Left ventricle myocardium inferior (tissue), 1 donor: ENCODE data around the gene TAPBP. TPM values are rescaled to one million over a fixed set of nuclear protein-coding genes. Genes with fewer than 3 reads are reported as not detected.

Experiments
- DNase-seq: peaks from one replicate; pipeline ENCODE4 v3.0.0-alpha.2; 2020
- H3K27ac ChIP-seq: fragments of 200-600 bp; replicated peaks from 2 replicates; pipeline ENCODE4 v1.8.0; 2021
- H3K27me3 ChIP-seq: fragments of 200-600 bp; 2 replicates; pipeline ENCODE4 v1.8.0; 2021; ENCODE audit warnings: low read depth
- H3K36me3 ChIP-seq: fragments of 200-600 bp; 2 replicates; pipeline ENCODE4 v1.8.0; 2021
- H3K4me1 ChIP-seq: fragments of 200-600 bp; 2 replicates; pipeline ENCODE4 v1.8.0; 2021
- H3K4me3 ChIP-seq: fragments of 200-600 bp; 2 replicates; pipeline ENCODE4 v1.8.0; 2021; ENCODE audit warnings: mild to moderate bottlenecking, moderate library complexity
- H3K9me3 ChIP-seq: fragments of 200-600 bp; replicated peaks from 2 replicates; pipeline ENCODE4 v1.8.0; 2021
- intact Hi-C: fragments of 100-400 bp; cut with micrococcal nuclease; formaldehyde crosslinking; loops from one replicate; pipeline ENCODE4 v1.11.0; 2022
- total RNA-seq: library from RNA; stranded (reverse); fragmentation: NEBNext Ultra II Directional; extraction: Animal tissue kit (Norgen Biotek cat#: 25700); gene quantifications from one replicate; pipeline ENCODE4 v1.2.1, GENCODE V29; 2021
- TF ChIP-seq, protein P1 (sequence below): fragments of 200-600 bp; IDR thresholded peaks from 2 replicates; pipeline ENCODE4 v1.8.0; 2021; ENCODE audit warnings: antibody characterized with exemption, mild to moderate bottlenecking, borderline replicate concordance
- donor health status: DM: no; HTN: yes; CAD: no; lungs with severe emphysema.

Gene TAPBP
- total RNA-seq, 1 donor from 2014 or later, result 92.3 TPM

DNA sequence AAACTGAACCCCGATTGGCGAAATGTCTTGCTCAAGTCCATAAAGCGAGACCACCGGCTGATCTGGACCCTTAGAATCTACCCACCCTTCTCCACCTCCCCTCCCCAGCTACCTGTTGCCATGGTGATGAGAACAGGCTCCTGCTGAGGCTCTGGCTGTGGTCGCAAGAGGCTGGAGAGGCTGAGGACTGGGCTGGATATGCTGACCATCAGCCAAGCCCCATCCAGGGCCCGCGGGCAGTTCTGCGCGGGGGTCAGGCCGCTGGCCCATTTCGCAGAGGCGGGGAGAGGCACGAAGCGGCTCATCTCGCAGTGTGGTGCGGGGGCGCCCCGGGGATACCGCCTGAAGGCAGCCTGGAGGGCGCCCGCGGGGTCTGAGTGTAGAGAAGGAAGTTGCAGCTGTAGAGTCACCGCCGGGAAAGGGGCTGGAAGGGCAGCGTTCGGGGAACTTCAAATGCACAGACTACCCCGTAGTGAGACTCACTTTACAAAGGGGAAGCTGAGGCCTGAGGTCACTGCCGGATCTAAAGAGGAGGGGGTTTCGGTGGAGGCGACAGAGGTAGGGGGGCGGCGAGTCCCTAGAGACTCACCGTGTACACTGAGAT lies 671 bp downstream of the TAPBP start:
- peak overlapping the region; percentile 96 for H3K27ac ChIP-seq
- TF ChIP-seq, protein P1, sequence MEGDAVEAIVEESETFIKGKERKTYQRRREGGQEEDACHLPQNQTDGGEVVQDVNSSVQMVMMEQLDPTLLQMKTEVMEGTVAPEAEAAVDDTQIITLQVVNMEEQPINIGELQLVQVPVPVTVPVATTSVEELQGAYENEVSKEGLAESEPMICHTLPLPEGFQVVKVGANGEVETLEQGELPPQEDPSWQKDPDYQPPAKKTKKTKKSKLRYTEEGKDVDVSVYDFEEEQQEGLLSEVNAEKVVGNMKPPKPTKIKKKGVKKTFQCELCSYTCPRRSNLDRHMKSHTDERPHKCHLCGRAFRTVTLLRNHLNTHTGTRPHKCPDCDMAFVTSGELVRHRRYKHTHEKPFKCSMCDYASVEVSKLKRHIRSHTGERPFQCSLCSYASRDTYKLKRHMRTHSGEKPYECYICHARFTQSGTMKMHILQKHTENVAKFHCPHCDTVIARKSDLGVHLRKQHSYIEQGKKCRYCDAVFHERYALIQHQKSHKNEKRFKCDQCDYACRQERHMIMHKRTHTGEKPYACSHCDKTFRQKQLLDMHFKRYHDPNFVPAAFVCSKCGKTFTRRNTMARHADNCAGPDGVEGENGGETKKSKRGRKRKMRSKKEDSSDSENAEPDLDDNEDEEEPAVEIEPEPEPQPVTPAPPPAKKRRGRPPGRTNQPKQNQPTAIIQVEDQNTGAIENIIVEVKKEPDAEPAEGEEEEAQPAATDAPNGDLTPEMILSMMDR, result no peak
- intact Hi-C loops, result no loop called here
- no peaks in the 10 kb centered on the region for H3K9me3 ChIP-seq
- peaks cover 75% of the 10 kb centered on the region for H3K4me1 ChIP-seq
- peaks cover 10% of the 10 kb centered on the region for H3K36me3 ChIP-seq
- H3K4me3 ChIP-seq, result peak overlapping the region; percentile 88
- no peaks in the 10 kb centered on the region for H3K27me3 ChIP-seq
- DNase-seq, result peak; percentile 62

DNA sequence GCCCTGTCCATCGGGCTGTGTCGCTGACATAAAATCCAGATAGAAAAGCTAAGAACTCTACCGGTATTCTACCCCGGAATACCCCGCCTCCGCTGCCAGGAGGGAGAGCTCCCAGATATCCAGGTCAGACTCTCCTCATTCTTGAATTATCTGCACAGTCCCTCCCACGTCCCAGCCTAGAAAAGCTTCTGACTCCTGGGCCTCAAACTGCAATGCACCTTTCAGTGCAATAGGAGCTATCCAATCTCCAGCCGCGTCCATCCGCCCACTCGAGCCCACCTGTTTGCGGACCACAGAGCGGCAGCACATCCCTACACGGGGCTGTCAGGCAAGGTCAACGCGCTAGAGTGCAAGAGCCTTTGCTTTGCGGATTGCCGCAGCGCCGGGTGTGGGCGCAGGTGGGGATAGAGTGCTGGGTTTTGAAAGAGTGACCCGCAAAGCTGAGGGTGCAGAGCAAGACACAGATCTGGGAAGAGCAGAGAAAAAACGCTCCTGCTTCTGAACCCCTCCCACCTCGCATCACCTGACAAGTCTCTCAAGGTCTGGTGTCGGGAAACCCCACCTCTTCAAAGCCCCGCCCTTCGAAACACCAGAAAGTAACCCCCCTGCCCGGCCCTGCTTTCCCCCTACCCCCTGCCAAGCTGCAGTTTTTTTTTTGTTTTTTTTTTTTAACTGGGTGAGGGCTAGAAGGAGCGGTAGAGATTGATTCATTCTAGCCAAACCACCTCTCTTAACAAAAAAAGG lies 1.3 kb downstream of the TAPBP start:
- Histone ChIP-seq H3K36me3 (peaks cover 10% of the 10 kb centered on the region), H3K27ac (peak overlapping the region; percentile 96), H3K9me3 (no peaks in the 10 kb centered on the region), H3K4me1 (peaks cover 70% of the 10 kb centered on the region), H3K27me3 (no peaks in the 10 kb centered on the region), H3K4me3 (peak overlapping the region; percentile 88)
- intact Hi-C loops, result no loop called here
- TF ChIP-seq, protein P1, result no peak
- DNase-seq, result peak; percentile 40

DNA sequence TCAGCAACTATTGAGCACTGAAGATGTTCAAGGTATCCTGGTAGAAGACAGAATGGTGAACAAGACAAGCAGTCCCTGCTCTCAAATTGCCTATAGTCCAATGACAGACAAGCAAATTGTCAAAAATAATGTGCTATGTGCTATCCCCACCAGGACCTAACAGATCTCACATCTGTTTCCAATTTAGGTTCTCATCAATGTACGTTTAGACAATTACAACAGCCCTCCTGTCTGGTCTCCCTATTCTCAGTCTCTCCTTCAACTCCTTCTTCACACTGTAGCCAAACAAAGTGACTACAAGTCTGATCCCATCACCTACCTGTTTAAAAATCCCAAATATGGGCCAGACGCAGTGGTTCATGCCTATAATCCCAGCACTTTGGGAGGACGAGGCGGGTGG lies 7.5 kb downstream of the TAPBP start:
- TF ChIP-seq, protein P1, result no peak
- Histone ChIP-seq H3K36me3 (peaks cover 47% of the 10 kb centered on the region), H3K27ac (no peak overlapping the region), H3K4me1 (peaks cover 35% of the 10 kb centered on the region), H3K4me3 (no peak overlapping the region), H3K27me3 (no peaks in the 10 kb centered on the region), H3K9me3 (no peaks in the 10 kb centered on the region)
- intact Hi-C loops, result no loop called here
- DNase-seq, result no peak

DNA sequence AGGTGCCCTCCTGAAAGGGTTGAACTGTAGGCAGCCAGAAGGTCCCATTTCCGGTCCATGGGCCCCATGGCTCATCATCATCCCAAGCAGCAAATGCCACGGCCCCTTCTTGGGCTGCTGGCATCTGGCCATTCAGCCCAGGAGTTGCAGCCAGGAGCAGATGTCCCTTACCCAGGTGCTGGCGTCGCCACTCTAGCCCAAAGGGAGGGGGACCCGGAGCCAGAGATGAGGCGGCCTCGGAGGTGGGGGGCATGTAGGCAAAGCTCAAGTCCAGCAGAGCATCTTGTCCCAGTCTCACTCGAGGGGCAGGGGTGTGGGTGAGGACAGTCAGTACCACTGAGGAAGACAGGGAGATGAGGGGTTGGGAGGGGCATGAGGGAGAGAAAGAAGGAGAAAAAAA lies 8.8 kb downstream of the TAPBP start:
- no peaks in the 10 kb centered on the region for H3K27me3 ChIP-seq
- no peak overlapping the region for H3K4me3 ChIP-seq
- DNase-seq, result no peak
- H3K9me3 ChIP-seq, result no peaks in the 10 kb centered on the region
- H3K4me1 ChIP-seq, result peaks cover 36% of the 10 kb centered on the region
- TF ChIP-seq, protein P1, result no peak
- intact Hi-C loops, result no loop called here
- no peak overlapping the region for H3K27ac ChIP-seq
- peaks cover 37% of the 10 kb centered on the region for H3K36me3 ChIP-seq

DNA sequence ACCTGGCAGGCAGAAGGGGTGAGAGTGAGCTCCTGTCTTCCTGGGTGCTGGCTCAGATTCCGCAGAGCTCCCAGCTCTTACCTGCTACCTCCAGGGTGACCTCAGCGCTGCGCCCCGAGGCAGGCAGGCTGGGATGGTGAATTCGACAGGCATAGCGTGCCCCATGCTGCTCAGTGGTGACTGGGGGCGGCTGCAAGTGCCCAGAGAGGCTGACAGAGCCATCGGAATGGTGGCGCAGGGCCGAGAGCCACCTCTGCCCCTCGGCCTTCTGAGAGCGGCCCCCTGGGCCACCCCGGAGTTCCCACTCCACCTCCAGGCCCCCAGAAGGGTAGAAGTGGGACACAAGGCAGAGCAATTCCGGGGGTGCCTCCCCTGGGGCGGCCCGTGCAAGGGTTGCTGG lies 9.7 kb downstream of the TAPBP start:
- H3K9me3 ChIP-seq, result no peaks in the 10 kb centered on the region
- peaks cover 37% of the 10 kb centered on the region for H3K36me3 ChIP-seq
- H3K4me1 ChIP-seq, result peaks cover 44% of the 10 kb centered on the region
- no peak overlapping the region for H3K27ac ChIP-seq
- TF ChIP-seq, protein P1, result no peak
- H3K27me3 ChIP-seq, result no peaks in the 10 kb centered on the region
- intact Hi-C loops, result no loop called here
- no peak for DNase-seq
- no peak overlapping the region for H3K4me3 ChIP-seq
